Left lung (tissue), 10 donors: ENCODE results near the gene TMEM209. TPM values are rescaled to one million over a fixed set of nuclear protein-coding genes. Genes with fewer than 3 reads are reported as not detected.

ENCODE experiments used
- ATAC-seq: fragments of 200-7000 bp; cut with Tn5 transposase; one replicate; pipeline ENCODE4 v1.9.1; 2020; ENCODE audit warnings: moderate library complexity
- DNase-seq, 4 donors: peaks; one replicate each; pipeline ENCODE4 v3.0.0-alpha.2; 2013 to 2020
- H3K27ac ChIP-seq, 2 donors: fragments of 200-600 bp; sonication (generic) in 1 of 2; one replicate each; pipeline versions ENCODE4 v1.5.0 to v1.8.0; 2020 to 2021
- H3K27me3 ChIP-seq, 2 donors: fragments of 200-600 bp; sonication (generic) in 1 of 2; one replicate each; pipeline versions ENCODE4 v1.5.0 to v1.8.0; 2020 to 2021
- H3K36me3 ChIP-seq, 2 donors: fragments of 200-600 bp; sonication (generic) in 1 of 2; one replicate each; pipeline versions ENCODE4 v1.5.0 to v1.8.0; 2020 to 2021
- H3K4me1 ChIP-seq, 2 donors: fragments of 200-600 bp; one replicate each; pipeline ENCODE4 v1.8.0; 2021
- H3K4me3 ChIP-seq, 2 donors: fragments of 200-600 bp; sonication (generic) in 1 of 2; one replicate each; pipeline versions ENCODE4 v1.5.0 to v1.8.0; 2020 to 2021; ENCODE audit warnings: mild to moderate bottlenecking in 1 of 2
- H3K9me3 ChIP-seq, 2 donors: fragments of 200-600 bp; sonication (generic) in 1 of 2; one replicate each; pipeline versions ENCODE4 v1.5.0 to v1.8.0; 2020 to 2021
- CTCF ChIP-seq, 2 donors: fragments of 200-600 bp; sonication (generic) in 1 of 2; IDR thresholded peaks; one replicate each; pipeline versions ENCODE4 v1.5.0 to v1.8.0; 2021; ENCODE audit warnings: antibody characterized with exemption in 2 of 2
- intact Hi-C, 2 donors: fragments of 100-400 bp; cut with DNase I; formaldehyde crosslinking; loops; one replicate each; pipeline versions ENCODE4 v1.11.2 to v1.14.2; 2022
- polyA plus RNA-seq, 6 donors: library from polyadenylated mRNA; unstranded; fragments of 120-200 nt; gene quantifications; one replicate each; pipeline ENCODE4 v1.2.1, GENCODE V29; 2013; ENCODE audit not compliant: insufficient read length in 6 of 6
- total RNA-seq, 2 donors: library from RNA; stranded (reverse); fragmentation: NEBNext Ultra II Directional; extraction: Animal tissue kit (Norgen Biotek cat#: 25700); gene quantifications; one replicate each; pipeline ENCODE4 v1.2.1, GENCODE V29; 2021
- donor health status: DM: no; HTN: yes; CAD: no.
- donor health status: DM: no; HTN: no; CAD: no.

TMEM209 gene
- total and polyA plus RNA-seq, 8 donors, result 18.8 to 23.5 (median 20.3) TPM

DNA sequence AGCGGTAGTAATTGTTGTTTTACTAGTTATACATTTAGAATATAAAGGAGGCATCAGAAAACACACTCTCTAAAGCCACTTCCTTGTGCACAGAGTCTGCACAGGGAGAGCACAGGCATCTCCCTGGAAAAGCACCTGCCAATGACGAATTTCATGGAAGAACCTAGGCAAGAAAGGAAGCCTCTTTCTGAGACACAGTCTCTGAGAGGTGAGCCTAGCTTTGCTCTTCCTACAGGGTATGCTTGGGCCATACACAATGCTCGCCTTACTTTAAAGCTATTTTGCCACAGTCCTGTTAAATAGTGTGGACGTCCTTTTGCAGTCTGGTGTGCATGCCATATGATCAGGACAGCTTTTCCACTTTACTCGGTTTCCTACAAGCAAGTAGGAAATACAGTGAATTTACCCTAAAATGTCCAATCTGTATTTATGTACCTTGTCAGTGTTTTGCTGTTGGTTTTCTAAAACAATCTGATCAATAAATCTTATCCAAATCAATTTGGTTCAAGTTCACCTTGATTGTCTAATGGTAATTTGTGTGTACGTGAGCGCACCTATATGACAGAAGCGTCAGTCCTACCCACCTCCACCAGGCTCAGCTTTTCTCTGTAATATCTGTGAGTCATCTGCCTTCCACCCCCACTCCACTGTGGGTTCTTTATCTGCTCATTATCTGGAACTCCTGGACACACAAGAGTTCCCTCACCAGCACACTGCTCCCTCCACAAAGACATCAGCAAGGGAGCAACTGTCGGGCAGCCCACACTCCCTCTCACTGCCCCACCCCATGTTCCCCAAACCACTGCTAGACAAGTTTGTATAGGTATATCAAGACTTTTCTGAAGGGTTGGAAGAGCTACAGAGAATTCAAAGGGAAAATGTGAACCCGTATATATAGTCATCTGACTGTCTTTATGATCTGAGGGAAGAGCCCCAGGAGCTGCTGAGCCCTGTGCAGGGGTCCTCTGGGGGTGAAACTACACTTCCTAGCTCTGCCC is 69.7 kb downstream of the TMEM209 start:
- Histone ChIP-seq H3K9me3 (no peaks in the 10 kb centered on the region), H3K27me3 (no peaks in the 10 kb centered on the region), H3K27ac (no peak overlapping the region), H3K36me3 (peaks cover 0 to 86% of the 10 kb centered on the region in 2 donors), H3K4me3 (no peak overlapping the region), H3K4me1 (peaks cover 0 to 6% of the 10 kb centered on the region in 2 donors)
- ATAC-seq (no peak), DNase-seq (no peak)
- no peak for TF ChIP-seq CTCF (IDR thresholded peaks at IDR 0.05)
- intact Hi-C loops, result no loop called here

DNA sequence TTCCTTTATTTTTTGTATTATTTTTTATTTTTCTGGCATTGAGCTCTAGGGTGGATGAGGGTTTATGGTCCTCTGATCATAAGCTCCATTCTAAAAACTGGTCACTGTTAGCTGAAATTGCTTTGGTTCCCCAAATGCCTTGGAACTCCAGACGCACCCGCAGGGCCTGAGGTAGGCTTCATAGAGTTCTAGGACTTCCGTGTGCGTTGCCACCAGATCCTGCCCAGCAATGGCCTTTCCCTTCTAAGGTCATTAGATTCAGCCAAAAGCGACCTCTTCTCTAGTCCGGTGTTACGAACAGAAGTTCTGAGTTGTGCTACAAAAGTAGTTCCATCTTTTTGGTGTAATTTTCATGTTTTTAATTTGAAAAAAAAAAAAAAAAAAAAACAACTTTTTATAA is 70.5 kb downstream of the TMEM209 start:
- no peaks in the 10 kb centered on the region for H3K9me3 ChIP-seq
- peaks cover 0 to 87% of the 10 kb centered on the region in 2 donors for H3K36me3 ChIP-seq
- no peak for ATAC-seq
- no peak overlapping the region for H3K27ac ChIP-seq
- no peak for DNase-seq
- no peaks in the 10 kb centered on the region for H3K4me1 ChIP-seq
- intact Hi-C loops, result no loop called here
- no peak for TF ChIP-seq CTCF (IDR thresholded peaks at IDR 0.05)
- H3K27me3 ChIP-seq, result no peaks in the 10 kb centered on the region
- H3K4me3 ChIP-seq, result no peak overlapping the region

DNA sequence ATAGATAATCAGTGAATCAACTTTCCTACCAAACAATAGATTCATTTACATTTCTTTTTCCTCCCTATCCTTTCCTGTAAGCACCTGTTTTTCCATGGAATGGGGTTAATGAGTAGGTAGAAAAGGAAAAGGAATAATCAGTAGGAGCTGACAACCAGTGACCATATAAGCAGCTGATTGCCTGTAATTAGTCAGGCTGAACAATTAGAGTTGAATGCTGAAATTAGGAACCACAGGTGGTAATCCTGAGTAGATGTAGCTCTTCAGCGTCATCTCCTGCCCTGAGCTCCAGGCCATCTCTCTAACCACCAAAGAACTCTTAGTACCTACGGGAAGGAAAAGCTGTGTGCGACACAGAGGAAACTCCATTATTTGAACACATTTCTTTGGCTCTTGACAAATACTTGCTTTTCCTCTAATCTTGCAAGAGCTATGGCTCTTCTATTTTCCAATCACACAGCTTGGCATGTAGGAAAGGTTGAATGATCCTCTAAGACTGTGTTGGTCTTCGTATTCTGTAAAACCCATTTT is 71.0 kb downstream of the TMEM209 start:
- H3K4me1 ChIP-seq, result no peaks in the 10 kb centered on the region
- no peaks in the 10 kb centered on the region for H3K9me3 ChIP-seq
- no peak overlapping the region for H3K27ac ChIP-seq
- TF ChIP-seq CTCF (IDR thresholded peaks at IDR 0.05), result no peak
- intact Hi-C loops, result no loop called here
- H3K36me3 ChIP-seq, result peaks cover 0 to 87% of the 10 kb centered on the region in 2 donors
- no peak for DNase-seq
- no peak for ATAC-seq
- H3K27me3 ChIP-seq, result no peaks in the 10 kb centered on the region
- H3K4me3 ChIP-seq, result no peak overlapping the region

DNA sequence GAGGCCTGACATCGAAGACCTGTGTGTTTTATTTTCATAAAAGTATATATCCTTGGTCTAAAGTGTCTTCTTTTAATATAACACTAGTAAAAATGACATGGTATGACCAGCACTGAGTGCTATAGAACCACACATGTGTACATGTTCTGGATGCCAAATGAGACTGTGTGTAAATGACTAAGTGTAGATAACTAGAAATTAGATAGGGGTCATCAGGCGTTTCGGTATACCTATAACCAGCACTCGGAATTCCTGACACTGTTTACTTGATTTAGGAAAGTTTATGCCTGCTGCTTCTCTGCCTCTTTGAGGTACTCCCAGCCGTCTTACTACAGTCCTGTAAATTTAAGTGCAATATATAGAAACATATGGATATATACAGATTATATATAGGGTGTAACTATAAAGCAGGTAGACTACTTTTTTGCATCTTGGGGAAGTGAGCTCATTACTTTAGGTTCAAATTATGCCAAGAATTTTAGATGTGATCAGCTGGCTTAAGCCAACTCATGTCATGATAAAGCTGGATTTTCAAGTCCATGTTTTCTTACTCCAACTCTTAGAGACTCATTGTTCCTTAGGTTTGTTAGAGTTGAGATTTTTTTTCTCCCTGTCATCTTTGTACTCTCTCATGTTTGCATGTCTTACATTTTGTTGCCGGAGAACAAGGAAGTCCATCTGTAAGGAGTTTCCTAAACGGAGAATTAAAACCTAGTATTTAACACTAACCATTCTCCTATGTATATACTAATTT is 72.0 kb downstream of the TMEM209 start:
- DNase-seq (no peak), ATAC-seq (no peak)
- H3K4me1 ChIP-seq, result no peaks in the 10 kb centered on the region
- intact Hi-C loops, result no loop called here
- H3K27me3 ChIP-seq, result no peaks in the 10 kb centered on the region
- no peak overlapping the region for H3K4me3 ChIP-seq
- peaks cover 0 to 89% of the 10 kb centered on the region in 2 donors for H3K36me3 ChIP-seq
- H3K27ac ChIP-seq, result no peak overlapping the region
- TF ChIP-seq CTCF (IDR thresholded peaks at IDR 0.05), result no peak
- no peaks in the 10 kb centered on the region for H3K9me3 ChIP-seq
